ENCODE data around the gene PHETA1. TPM values are rescaled to one million over a fixed set of nuclear protein-coding genes. Genes with fewer than 3 reads are reported as not detected.

PHETA1 gene
- total RNA-seq, 1 experiment from 2014 or later, result 26.2 TPM

DNA sequence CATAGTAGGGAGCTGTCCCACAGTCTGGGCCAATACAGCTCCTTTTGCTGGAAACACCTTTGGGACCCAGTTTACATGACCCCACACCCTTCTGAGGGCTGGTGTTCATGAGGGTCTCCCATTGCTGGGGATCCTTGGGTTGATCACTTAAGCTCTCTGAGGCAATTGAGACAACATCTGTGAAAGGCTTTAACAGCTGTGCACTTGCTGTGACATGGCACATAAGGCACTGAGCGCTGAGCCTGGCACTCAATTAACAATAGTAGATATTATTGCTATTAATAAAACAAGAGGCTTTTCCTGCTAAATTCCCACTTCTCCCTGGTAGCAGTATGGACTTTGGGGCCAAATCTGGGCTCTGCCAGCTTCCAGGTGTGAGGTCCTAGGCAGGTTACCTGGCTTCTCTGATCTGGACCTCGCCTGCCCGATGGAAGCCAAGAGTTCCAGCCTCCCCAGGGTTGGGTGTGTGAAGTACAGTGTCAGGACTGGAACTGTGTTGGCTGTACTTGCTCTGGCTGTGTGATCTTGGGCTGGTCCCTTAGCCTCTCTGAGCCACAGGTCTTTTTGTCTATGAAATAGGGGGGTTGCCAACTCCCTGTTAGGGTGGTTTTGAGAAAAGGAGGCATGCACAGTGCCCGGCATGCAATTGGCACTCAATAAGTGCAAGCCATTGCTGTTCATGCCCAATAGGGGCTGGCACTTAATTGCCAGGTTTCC is 39.9 kb upstream of the PHETA1 start:
- Histone ChIP-seq H3K9me3 (ENCODE audit: insufficient read depth, low read depth) (no peaks in the 10 kb centered on the region), H3K27me3 (ENCODE audit: insufficient read depth, low read depth) (no peaks in the 10 kb centered on the region), H4K20me1 (ENCODE audit: insufficient read depth) (no peaks in the 10 kb centered on the region), H3K4me2 (peak overlapping the region; percentile 97), H3K27ac (no peak overlapping the region), H3K4me1 (replicated peaks; ENCODE audit: insufficient read depth) (peaks cover 54% of the 10 kb centered on the region), H3K9me2 (ENCODE audit: insufficient read depth) (no peaks in the 10 kb centered on the region), H3F3A (ENCODE audit: insufficient read depth, low read depth) (peaks cover 36% of the 10 kb centered on the region), H3K4me3 (no peak overlapping the region), H2AFZ (no peak overlapping the region), H3K79me2 (ENCODE audit: low read depth) (peaks cover 45% of the 10 kb centered on the region), H3K36me3 (ENCODE audit: low read depth) (no peaks in the 10 kb centered on the region)
- no TSS peak for BruUV-seq (replicated peaks)
- ChIA-PET POLR2A (ENCODE audit: unreplicated experiment) (no interaction called here), CTCF (interaction anchor here (0.5 to 0.9 kb wide), 2 partner anchors 43 to 379 kb away, joined by 3 to 4 read pairs; no protein-coding TSS in a partner anchor)
- DNase-seq, result no peak
- intact Hi-C loops (cut with micrococcal nuclease; ENCODE audit: unreplicated experiment), result no loop called here
- no peak for TF ChIP-seq EZH2 (IDR thresholded peaks at IDR 0.05; ENCODE audit: low read depth)
- TF ChIP-seq CTCF (conservative IDR thresholded peaks at IDR 0.05), result no peak

- peaks cover 50% of the 10 kb centered on the region for H3K4me1 ChIP-seq (replicated peaks; ENCODE audit: insufficient read depth)
- no peaks in the 10 kb centered on the region for H3K27me3 ChIP-seq (ENCODE audit: insufficient read depth, low read depth)
- no peaks in the 10 kb centered on the region for H3K36me3 ChIP-seq (ENCODE audit: low read depth)
- no peak overlapping the region for H2AFZ ChIP-seq
- no peak overlapping the region for H3K27ac ChIP-seq
- peak overlapping the region; percentile 97 for H3K4me2 ChIP-seq
- TSS peak; percentile 12 for BruUV-seq (replicated peaks)
- H3K79me2 ChIP-seq (ENCODE audit: low read depth), result peaks cover 45% of the 10 kb centered on the region
- DNase-seq, result no peak
- intact Hi-C loops (cut with micrococcal nuclease; ENCODE audit: unreplicated experiment), result no loop called here
- CTCF ChIA-PET, result interaction anchor here (0.5 to 0.9 kb wide), 2 partner anchors 44 to 380 kb away, joined by 3 to 4 read pairs; no protein-coding TSS in a partner anchor
- no peaks in the 10 kb centered on the region for H3K9me2 ChIP-seq (ENCODE audit: insufficient read depth)
- no peak overlapping the region for H3K4me3 ChIP-seq
- POLR2A ChIA-PET (ENCODE audit: unreplicated experiment), result no interaction called here
- H3F3A ChIP-seq (ENCODE audit: insufficient read depth, low read depth), result peaks cover 38% of the 10 kb centered on the region
- no peaks in the 10 kb centered on the region for H4K20me1 ChIP-seq (ENCODE audit: insufficient read depth)
- no peaks in the 10 kb centered on the region for H3K9me3 ChIP-seq (ENCODE audit: insufficient read depth, low read depth)
- TF ChIP-seq EZH2 (IDR thresholded peaks at IDR 0.05; ENCODE audit: low read depth) (no peak), CTCF (conservative IDR thresholded peaks at IDR 0.05) (no peak)
Measured at GRCh38 chr12:111408116-111408440, 39.2 kb upstream of the PHETA1 start.

- H3K4me2 ChIP-seq, result peak overlapping the region; percentile 97
- intact Hi-C loops (cut with micrococcal nuclease; ENCODE audit: unreplicated experiment), result no loop called here
- BruUV-seq (replicated peaks), result no TSS peak
- H3F3A ChIP-seq (ENCODE audit: insufficient read depth, low read depth), result peaks cover 38% of the 10 kb centered on the region
- peaks cover 54% of the 10 kb centered on the region for H3K4me1 ChIP-seq (replicated peaks; ENCODE audit: insufficient read depth)
- no peaks in the 10 kb centered on the region for H3K36me3 ChIP-seq (ENCODE audit: low read depth)
- no peak for DNase-seq
- CTCF ChIA-PET, result no interaction called here
- no peaks in the 10 kb centered on the region for H3K27me3 ChIP-seq (ENCODE audit: insufficient read depth, low read depth)
- H4K20me1 ChIP-seq (ENCODE audit: insufficient read depth), result no peaks in the 10 kb centered on the region
- peak overlapping the region; percentile 97; the same call in 1 of the 2 replicates for H3K4me3 ChIP-seq
- no peaks in the 10 kb centered on the region for H3K9me3 ChIP-seq (ENCODE audit: insufficient read depth, low read depth)
- no peaks in the 10 kb centered on the region for H3K9me2 ChIP-seq (ENCODE audit: insufficient read depth)
- TF ChIP-seq CTCF (conservative IDR thresholded peaks at IDR 0.05) (no peak), EZH2 (IDR thresholded peaks at IDR 0.05; ENCODE audit: low read depth) (no peak)
- H2AFZ ChIP-seq, result no peak overlapping the region
- POLR2A ChIA-PET (ENCODE audit: unreplicated experiment), result interaction anchor here (0.7 kb wide), 1 partner anchor 433 kb away, joined by 3 read pairs; no protein-coding TSS in a partner anchor
- peaks cover 45% of the 10 kb centered on the region for H3K79me2 ChIP-seq (ENCODE audit: low read depth)
- no peak overlapping the region for H3K27ac ChIP-seq
Measured at GRCh38 chr12:111407377-111408115, 38.7 kb upstream of the PHETA1 start.

All from PC-9 (cell line).